GM10248 (cell line): ENCODE measurements around the gene ELP6.

Experiments used
- CTCF ChIA-PET: fragments of 300-600 bp; sonication (Branson Sonifier 250); formaldehyde crosslinking; extraction: SDS; loops from one replicate; lab custom pipeline; 2021; ENCODE audit warnings: antibody characterized with exemption; lab: Yijun Ruan, JAX
- POLR2A ChIA-PET: fragments of 350-650 bp; sonication (Branson Sonifier 250); formaldehyde crosslinking; extraction: SDS; loops from one replicate; lab custom pipeline; 2020; ENCODE audit warnings: antibody characterized with exemption; lab: Yijun Ruan, JAX
- DNase-seq: peaks from one replicate; pipeline ENCODE4 v3.0.0; 2012; ENCODE audit errors: extremely low spot score
- TF ChIP-seq, protein P1 (sequence below): IDR thresholded peaks from 2 replicates; pipeline ENCODE4 v1.5.1; 2012; ENCODE audit warnings: mild to moderate bottlenecking, low read depth; ENCODE audit errors: extremely low read depth, missing control alignments, control extremely low read depth

Gene ELP6

DNA sequence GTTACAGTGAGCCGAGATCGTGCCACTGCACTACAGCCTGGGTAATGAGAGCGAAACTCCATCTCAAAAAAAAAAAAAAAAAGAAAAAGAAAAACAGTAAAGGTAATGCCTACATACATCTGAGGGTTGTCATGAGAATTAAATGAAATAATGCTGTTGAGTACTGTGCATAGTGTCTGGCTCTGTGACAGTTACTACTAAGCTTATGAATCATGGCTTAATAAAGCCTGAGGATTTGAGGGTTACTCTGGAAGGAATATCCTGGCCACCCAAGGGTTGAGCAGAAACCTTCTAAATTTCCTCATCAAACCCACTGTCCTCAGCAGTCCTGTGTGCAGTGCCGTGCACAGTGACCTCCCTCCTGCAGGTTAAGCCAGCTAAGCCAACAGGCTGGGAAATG, 26.8 kb upstream of the ELP6 start:
- ChIA-PET CTCF (interaction anchor here (0.7 to 3.9 kb wide), 3 partner anchors 17 to 119 kb away, joined by 3 to 17 read pairs (median 3); no protein-coding TSS in a partner anchor), POLR2A (interaction anchor here (0.6 kb wide), 1 partner anchor 10 kb away, joined by 3 read pairs; no protein-coding TSS in a partner anchor)
- peak; percentile 4 for DNase-seq
- TF ChIP-seq, protein P1, sequence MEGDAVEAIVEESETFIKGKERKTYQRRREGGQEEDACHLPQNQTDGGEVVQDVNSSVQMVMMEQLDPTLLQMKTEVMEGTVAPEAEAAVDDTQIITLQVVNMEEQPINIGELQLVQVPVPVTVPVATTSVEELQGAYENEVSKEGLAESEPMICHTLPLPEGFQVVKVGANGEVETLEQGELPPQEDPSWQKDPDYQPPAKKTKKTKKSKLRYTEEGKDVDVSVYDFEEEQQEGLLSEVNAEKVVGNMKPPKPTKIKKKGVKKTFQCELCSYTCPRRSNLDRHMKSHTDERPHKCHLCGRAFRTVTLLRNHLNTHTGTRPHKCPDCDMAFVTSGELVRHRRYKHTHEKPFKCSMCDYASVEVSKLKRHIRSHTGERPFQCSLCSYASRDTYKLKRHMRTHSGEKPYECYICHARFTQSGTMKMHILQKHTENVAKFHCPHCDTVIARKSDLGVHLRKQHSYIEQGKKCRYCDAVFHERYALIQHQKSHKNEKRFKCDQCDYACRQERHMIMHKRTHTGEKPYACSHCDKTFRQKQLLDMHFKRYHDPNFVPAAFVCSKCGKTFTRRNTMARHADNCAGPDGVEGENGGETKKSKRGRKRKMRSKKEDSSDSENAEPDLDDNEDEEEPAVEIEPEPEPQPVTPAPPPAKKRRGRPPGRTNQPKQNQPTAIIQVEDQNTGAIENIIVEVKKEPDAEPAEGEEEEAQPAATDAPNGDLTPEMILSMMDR, result no peak

DNA sequence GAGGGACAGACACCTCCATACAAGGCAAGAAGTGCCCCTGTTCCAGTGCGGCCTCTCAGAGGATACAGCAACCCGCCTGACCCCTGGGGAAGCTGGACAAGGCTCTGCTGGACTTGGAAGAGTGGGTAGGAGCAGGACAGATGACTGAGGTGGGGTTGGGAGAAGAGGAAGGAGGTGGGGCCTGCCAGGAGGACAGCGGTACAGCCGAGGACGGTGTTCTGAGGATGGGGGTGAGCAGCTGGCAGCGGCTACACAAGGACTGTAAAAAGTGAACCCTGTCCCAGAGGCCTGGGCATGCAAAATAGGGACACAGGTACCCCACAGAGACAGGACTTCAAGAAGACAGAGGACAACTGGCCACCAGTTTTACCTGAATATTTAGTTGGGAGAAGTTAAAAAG, 23.5 kb upstream of the ELP6 start:
- POLR2A ChIA-PET, result no interaction called here
- CTCF ChIA-PET, result interaction anchor here (1.2 kb wide), 1 partner anchor 15 kb away, joined by 6 read pairs; no protein-coding TSS in a partner anchor
- DNase-seq, result peak; percentile 9
- TF ChIP-seq, protein P1, result no peak

DNA sequence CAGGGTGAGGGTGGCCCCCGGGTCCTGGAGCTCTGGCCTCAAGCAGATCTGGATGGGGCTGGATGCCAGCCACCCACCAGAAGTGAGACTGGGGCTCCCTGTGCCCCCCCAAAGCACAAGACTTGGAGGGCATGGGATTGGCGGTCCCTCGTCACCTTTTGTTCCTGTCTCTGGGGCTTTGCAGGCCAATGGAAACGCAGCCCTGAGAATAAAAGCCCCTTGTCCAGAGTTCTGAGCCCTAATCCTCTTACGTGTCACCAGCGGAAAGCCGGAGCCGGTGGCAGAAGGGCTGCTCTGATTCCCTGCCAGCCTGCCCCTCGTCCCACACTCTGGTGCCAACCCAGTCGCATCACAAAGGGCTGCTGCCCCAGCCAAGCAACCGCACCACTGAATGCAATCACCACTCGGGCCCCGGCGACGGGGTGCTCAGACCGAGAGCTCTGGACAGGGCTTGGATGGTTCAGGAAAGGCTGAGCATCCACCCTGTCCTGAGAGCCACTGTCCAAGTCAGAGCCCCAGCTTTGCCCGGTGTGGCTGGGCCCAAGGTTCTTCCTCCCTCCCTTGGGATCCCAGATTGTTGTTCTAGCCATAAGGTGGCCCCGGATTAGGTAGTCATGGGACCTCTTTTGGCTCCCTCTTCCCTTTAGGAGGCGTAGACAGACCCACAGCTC, 22.8 kb upstream of the ELP6 start:
- CTCF ChIA-PET, result interaction anchor here (1.2 kb wide), 1 partner anchor 14 kb away, joined by 6 read pairs; no protein-coding TSS in a partner anchor
- DNase-seq, result peak; percentile 16
- POLR2A ChIA-PET, result no interaction called here

DNA sequence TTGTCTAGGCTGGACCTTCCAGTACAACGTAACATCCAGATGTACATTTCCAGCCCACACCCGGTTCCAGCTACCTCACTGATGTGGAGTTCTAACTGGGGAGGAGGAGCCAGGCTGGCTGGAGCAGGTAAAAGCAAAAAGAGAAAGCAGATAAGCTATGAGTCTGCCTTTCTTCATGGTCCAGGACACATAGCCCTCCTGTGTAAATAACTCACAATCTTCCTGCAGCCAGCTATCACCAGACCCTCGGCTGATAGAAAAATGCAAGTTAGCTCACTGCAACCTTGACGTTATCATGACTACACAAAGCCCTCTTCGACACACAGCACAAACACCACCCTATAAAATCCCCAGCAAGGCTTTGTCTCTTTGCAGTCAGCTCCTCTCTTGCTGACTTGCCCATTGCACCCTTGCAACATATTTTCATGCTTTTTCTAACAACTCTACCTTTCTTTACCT, 20.5 kb upstream of the ELP6 start:
- TF ChIP-seq, protein P1, result no peak
- ChIA-PET CTCF (interaction anchor here (0.8 to 3.5 kb wide), 8 partner anchors 8 to 291 kb away, joined by 3 to 43 read pairs (median 4); no protein-coding TSS in a partner anchor), POLR2A (no interaction called here)
- no peak for DNase-seq

More for the DNA sequence above, 22.8 kb upstream of the ELP6 start:
- TF ChIP-seq, protein P1, result no peak

DNA sequence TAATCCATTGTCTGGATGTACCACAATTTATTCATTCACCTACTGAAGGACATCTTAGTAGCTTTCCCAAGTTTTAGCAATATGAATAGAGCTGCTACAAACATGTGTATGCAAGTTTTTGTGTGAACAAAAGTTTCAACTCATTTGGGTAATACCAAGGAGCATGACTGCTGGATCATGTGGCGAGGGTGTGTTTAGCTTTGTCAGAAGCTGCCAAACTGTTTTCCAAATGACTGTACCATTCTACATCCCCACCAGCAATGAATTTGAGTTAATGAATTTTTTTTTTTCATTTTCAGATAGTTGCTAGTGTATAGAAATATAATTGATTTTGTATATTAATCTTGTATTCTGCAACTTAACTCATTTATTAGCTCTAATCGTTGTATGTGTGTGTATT, 20.0 kb upstream of the ELP6 start:
- POLR2A ChIA-PET, result no interaction called here
- CTCF ChIA-PET, result interaction anchor here (0.8 to 3.5 kb wide), 9 partner anchors 8 to 292 kb away, joined by 3 to 43 read pairs (median 4); no protein-coding TSS in a partner anchor
- TF ChIP-seq, protein P1, result no peak
- DNase-seq, result no peak

DNA sequence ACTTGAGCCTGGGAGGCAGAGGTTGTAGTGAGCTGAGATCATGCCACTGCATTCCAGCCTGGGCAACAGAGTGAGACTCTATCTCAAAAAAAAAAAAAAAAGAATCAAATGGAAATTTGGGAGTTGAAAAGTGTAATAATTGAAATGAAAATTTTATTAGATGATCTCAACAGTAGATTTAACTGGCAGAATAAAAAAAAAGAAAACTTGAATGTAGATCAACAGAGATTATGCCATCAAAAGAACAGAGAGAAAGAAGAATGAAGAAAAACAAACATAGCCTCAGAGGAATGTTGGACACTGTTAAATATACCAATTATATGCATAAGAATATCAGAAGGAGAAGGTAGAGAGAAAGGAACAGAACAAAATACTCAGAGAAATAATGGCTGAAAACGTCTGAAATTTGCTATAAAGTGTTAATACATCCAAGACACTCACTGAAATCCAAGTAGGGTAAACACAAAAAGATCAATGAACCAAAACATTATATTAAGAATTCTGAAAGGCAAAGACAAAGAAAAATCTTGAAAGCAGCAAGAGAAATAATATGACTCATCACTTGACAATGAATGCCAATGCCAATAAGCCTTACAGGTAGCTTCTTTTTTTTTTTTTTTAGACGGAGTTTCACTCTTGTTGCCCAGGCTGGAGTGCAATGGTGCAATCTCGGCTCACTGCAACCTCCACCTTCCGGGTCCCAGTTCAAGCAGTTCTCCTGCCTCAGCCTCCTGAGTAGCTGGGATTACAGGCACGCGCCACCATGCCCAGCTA, 14.6 kb upstream of the ELP6 start:
- ChIA-PET POLR2A (no interaction called here), CTCF (no interaction called here)
- DNase-seq, result peak; percentile 0
- TF ChIP-seq, protein P1, result no peak
